ENCODE results near the gene GATAD2A.

The GATAD2A gene

DNA sequence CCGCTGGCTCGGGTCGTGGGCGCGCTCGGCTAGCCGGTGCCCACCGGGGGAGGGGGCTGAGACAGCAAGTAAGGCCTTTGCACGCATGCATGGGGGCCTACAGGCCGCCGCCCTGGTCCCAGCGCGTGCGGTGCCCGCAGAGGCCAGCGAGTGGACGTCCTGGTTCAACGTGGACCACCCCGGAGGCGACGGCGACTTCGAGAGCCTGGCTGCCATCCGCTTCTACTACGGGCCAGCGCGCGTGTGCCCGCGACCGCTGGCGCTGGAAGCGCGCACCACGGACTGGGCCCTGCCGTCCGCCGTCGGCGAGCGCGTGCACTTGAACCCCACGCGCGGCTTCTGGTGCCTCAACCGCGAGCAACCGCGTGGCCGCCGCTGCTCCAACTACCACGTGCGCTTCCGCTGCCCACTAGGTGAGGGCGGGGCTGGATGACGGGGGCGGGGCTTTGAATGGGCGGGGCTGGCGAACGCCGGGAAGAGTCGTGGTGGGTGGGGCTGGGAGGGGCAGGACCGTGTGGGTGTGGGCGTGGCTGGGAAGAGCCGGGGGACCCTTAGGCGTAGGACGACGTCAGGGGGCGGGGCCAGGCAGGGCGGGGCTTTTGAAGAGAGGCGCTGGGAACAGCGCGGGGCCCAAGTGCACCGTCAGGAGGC, 134.7 kb downstream of the GATAD2A start:
- DNase-seq (ENCODE audit: low read depth, low spot score), result peak; percentile 62
- in situ Hi-C loops (cut with HindIII; ENCODE audit: low sequenced_read_pairs), result no loop called here
- no peak overlapping the region for H3K4me3 ChIP-seq (ENCODE audit: low read depth, low read length)
- TF ChIP-seq, protein P1, sequence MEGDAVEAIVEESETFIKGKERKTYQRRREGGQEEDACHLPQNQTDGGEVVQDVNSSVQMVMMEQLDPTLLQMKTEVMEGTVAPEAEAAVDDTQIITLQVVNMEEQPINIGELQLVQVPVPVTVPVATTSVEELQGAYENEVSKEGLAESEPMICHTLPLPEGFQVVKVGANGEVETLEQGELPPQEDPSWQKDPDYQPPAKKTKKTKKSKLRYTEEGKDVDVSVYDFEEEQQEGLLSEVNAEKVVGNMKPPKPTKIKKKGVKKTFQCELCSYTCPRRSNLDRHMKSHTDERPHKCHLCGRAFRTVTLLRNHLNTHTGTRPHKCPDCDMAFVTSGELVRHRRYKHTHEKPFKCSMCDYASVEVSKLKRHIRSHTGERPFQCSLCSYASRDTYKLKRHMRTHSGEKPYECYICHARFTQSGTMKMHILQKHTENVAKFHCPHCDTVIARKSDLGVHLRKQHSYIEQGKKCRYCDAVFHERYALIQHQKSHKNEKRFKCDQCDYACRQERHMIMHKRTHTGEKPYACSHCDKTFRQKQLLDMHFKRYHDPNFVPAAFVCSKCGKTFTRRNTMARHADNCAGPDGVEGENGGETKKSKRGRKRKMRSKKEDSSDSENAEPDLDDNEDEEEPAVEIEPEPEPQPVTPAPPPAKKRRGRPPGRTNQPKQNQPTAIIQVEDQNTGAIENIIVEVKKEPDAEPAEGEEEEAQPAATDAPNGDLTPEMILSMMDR (IDR thresholded peaks at IDR 0.05; ENCODE audit: low read depth, low read length), result no peak

DNA sequence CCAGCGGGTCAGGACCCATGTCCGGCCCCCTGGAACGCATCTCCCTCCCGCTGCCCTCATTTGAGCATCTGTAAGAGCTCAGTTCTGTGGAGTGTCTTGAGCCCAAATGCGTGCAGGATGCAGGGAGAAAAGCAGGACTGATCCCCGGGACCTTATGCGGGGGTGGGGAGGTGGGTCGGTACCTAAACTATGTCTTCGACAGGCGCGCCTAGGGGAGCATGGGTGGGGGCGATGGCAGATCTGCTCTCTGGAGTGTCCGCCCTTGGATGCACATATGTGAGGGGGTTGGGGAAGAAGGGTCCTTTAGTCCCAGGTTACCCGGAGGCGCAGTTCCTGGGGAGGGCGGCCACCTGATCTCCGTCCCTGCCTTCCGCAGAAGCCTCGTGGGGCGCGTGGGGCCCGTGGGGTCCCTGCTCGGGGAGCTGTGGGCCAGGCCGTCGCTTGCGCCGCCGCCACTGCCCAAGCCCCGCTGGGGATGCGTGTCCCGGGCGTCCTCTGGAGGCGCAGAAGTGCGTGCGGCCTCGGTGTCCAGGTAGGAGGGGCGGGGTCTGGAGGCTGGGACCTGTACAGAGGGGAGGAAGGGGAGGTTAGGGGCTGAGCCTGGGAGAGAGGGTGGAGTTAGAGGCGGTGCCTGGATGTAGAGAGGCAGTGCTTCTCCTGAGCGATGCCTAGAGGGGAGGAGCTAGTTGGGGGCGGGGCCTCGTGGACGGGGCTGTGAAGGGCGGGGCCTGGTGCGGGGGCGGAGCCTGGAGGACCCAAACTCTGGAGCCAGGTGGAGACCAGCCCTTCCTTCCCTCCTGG, 135.4 kb downstream of the GATAD2A start:
- peak overlapping the region; percentile 13 for H3K4me3 ChIP-seq (ENCODE audit: low read depth, low read length)
- TF ChIP-seq, protein P1 (IDR thresholded peaks at IDR 0.05; ENCODE audit: low read depth, low read length), result no peak
- no peak for DNase-seq (ENCODE audit: low read depth, low spot score)
- in situ Hi-C loops (cut with HindIII; ENCODE audit: low sequenced_read_pairs), result no loop called here

DNA sequence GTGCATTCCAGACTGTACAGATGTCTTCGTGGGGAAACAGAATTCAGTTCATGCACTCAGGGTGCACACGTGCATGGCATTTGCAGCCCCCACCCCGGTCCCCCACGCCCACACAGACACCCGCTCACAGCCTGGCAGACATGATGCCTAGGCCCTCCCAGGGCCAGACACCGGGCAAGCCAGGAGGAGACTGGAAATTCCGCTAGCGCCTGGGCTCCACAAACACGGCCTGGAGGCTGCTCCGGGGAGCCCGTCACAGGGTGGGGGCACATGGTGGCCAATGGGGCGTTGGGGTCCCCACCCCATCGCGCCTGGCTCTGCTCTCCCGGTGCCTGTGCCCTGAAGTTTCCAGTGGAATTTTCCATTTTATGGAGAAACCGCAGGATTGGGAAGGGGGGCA, 136.1 kb downstream of the GATAD2A start:
- no peak for DNase-seq (ENCODE audit: low read depth, low spot score)
- H3K4me3 ChIP-seq (ENCODE audit: low read depth, low read length), result no peak overlapping the region
- in situ Hi-C loops (cut with HindIII; ENCODE audit: low sequenced_read_pairs), result no loop called here
- TF ChIP-seq, protein P1 (IDR thresholded peaks at IDR 0.05; ENCODE audit: low read depth, low read length), result no peak

DNA sequence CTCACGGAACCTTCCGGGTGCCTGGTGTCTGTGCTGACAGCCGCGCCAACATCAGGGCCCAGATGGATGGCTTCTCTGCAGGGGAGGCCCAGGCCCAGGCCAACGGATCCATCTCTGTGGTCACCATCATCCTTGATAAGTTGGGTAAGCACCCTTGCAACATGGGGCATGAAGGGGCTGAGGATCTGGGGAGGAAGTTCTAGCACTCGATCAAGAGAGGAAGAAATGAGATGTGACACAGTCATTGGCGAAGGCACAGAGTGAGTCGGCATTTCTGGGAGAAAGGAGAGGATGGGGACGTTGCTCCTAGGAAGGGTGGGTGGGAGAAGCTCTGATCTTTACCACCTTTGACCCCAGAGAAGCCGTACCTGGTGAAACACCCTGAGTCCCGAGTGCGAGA, 137.0 kb downstream of the GATAD2A start:
- DNase-seq (ENCODE audit: low read depth, low spot score), result no peak
- TF ChIP-seq, protein P1 (IDR thresholded peaks at IDR 0.05; ENCODE audit: low read depth, low read length), result no peak
- H3K4me3 ChIP-seq (ENCODE audit: low read depth, low read length), result no peak overlapping the region
- in situ Hi-C loops (cut with HindIII; ENCODE audit: low sequenced_read_pairs), result no loop called here

DNA sequence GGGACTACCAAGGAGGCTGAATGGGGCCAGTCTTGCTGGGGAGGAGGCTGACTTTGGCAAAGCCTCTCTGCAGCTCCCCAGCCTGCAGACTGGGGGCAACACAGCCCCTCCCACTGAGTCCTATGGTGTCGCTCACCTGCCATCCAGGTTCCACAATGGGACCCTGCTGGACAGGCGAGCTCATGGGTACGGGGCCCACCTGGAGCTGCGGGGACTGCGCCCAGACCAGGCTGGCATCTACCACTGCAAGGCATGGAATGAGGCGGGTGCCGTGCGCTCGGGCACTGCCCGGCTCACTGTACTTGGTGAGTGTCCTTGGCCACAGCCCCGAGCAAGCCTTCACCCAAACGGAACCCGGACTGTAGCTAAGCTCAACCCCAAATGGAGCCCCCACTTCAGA, 137.6 kb downstream of the GATAD2A start:
- TF ChIP-seq, protein P1 (IDR thresholded peaks at IDR 0.05; ENCODE audit: low read depth, low read length), result no peak
- H3K4me3 ChIP-seq (ENCODE audit: low read depth, low read length), result no peak overlapping the region
- no peak for DNase-seq (ENCODE audit: low read depth, low spot score)
- in situ Hi-C loops (cut with HindIII; ENCODE audit: low sequenced_read_pairs), result no loop called here

DNA sequence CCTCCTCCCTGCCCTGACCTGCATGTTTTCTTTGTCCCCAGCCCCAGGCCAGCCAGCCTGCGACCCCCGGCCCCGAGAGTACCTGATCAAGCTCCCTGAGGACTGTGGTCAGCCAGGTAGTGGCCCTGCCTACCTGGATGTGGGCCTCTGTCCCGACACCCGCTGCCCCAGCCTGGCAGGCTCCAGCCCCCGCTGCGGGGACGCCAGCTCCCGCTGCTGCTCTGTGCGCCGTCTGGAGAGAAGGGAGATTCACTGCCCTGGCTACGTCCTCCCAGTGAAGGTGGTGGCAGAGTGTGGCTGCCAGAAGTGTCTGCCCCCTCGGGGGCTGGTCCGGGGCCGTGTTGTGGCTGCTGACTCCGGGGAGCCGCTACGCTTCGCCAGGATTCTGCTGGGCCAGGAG, 138.2 kb downstream of the GATAD2A start:
- DNase-seq (ENCODE audit: low read depth, low spot score), result no peak
- in situ Hi-C loops (cut with HindIII; ENCODE audit: low sequenced_read_pairs), result no loop called here
- H3K4me3 ChIP-seq (ENCODE audit: low read depth, low read length), result no peak overlapping the region
- TF ChIP-seq, protein P1 (IDR thresholded peaks at IDR 0.05; ENCODE audit: low read depth, low read length), result no peak
